Measurements from ENCODE around the gene ANTXRL.

DNA sequence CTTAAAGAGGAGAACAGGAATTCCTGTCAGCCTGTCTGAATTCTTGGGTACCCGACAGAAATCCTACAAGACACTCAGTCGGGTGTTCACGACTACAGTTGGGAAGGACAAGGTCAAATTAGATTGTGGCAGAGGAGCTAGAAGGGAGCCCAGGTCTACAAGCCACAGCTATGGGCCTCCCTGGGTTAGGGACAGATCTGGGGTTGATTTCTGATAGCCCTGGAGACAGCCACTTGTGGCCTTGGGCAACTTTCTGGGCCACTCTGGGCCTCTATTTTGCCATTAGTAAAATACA is 39.7 kb upstream of the ANTXRL start:
- TF ChIP-seq POLR2A (IDR thresholded peaks at IDR 0.05): no peak
- TF ChIP-seq, protein P1, sequence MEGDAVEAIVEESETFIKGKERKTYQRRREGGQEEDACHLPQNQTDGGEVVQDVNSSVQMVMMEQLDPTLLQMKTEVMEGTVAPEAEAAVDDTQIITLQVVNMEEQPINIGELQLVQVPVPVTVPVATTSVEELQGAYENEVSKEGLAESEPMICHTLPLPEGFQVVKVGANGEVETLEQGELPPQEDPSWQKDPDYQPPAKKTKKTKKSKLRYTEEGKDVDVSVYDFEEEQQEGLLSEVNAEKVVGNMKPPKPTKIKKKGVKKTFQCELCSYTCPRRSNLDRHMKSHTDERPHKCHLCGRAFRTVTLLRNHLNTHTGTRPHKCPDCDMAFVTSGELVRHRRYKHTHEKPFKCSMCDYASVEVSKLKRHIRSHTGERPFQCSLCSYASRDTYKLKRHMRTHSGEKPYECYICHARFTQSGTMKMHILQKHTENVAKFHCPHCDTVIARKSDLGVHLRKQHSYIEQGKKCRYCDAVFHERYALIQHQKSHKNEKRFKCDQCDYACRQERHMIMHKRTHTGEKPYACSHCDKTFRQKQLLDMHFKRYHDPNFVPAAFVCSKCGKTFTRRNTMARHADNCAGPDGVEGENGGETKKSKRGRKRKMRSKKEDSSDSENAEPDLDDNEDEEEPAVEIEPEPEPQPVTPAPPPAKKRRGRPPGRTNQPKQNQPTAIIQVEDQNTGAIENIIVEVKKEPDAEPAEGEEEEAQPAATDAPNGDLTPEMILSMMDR (IDR thresholded peaks at IDR 0.05 in 4 of 5, conservative IDR thresholded peaks at IDR 0.05 in 1 of 5): no peak
